GM18873 (cell line): Measurements from ENCODE around the gene STBD1.
"Not testable (repeated sequence)": the region's sequence is repeated elsewhere in the genome, so short reads cannot be mapped to it uniquely, and the experiment has no call there.

Experiments
- ATAC-seq: cut with Tn5 transposase; IDR thresholded peaks from one replicate; pipeline ENCODE4 v1.9.1; 2021; ENCODE audit warnings: mild to moderate bottlenecking, moderate library complexity, moderate number of reproducible peaks; ENCODE audit not compliant: unreplicated experiment, low FRiP score

STBD1 gene

DNA sequence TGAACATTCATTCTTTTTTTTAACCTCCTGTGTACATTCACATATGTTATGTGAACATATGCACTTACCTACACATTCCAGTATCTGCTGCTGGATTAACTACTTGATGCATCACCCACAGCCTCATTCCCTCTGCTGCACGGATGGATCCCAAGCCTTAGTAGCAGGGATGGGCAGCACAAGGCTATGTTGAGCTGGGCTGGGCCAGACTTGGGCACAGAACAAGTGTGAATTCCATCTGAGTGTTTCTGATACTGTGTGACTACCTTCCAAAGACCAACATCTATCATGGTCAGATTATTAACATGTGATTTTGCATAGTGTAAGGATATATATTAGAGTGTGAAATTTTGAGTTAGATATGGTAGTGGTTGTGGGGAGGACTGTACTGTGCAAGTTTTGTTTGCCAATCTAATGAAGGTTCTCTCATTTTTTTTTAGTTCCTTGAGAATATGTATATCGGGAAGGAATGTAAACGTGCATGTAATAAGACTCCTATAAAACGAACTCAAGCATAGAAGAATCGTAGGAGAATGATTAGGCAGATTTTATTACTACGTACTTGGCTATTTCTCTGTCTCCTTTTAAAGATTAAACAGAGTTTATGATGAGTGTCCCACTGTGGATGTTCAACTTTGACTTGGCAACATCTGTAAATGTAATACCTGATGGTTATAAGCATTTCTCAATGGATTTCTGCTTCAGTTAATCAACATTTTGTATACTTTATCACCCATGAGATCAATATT is 23.4 kb upstream of the STBD1 start:
- no peak for ATAC-seq

DNA sequence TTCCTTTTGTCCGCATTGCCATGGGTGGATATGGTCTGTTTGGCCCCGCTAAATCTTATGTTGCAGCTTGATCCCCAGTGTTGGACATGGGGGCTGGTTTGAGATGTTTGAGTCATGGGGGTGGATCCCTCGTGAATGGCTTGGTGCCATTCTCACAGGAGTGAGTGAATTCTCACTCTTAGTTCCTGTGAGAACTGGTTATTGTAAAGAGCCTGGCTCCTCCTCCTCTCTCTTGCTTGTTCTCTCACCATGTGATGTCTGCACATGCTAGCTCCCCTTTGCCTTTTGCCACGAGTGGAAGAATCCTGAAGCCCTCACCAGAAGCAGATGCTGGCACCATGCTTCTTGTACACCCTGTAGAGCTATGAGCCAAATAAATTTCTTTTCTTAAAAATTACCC is 22.6 kb upstream of the STBD1 start:
- ATAC-seq = no peak

DNA sequence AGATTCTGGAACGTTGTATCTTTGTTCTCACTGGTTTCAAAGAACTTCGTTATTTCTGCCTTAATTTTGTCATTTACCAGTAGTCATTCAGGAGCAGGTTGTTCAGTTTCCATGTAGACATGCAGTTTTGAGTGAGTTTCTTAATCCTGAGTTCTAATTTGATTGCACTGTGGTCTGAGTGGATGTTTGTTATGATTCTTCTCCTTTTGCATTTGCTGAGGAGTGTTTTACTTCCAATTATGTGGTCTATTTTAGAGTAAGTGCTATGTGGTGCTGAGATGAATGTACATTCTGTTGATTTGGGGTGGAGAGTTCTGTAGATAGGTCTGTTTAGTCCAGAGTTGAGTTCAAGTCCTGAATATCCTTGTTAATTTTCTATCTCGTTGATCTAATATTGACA is 18.7 kb upstream of the STBD1 start:
- ATAC-seq = not testable (repeated sequence)

DNA sequence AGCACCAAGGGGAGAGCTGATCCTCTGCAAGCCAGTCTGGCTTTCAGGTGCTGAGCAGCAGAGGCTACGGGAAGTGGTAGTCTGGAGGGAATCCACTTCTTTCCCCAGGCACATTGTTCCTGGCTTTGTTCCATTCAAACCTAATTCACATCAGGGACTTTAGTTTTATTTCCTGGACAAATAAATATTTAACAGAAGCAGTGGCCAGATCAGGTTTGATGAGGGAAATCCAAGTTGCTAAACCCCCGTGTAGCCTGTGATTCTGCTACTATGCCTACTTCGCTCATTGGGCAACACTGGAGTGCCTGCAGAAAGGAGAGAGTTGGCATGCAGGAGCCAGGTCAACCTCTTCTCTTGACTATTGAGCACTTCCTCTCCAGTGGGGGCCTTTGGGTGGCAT is 13.8 kb upstream of the STBD1 start:
- ATAC-seq = no peak

DNA sequence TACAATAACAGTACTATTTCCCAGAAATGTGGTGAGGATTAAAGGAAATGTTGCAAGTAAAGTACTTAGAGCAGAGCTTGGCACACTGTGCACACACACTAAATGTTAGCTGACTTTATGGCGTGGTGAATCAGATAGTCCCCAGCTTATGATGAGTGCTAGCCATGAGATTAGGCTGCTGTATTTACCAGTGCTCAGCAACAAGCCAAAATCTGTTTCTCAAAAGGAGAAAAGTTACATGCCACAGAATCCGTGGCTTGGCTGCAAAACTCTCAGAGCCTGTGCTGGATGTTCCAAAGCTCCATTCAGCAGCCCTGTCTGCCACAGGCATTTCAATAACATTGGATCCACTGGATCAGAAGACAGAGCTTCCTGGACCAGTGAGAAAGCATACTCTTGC is 12.8 kb upstream of the STBD1 start:
- no peak for ATAC-seq

DNA sequence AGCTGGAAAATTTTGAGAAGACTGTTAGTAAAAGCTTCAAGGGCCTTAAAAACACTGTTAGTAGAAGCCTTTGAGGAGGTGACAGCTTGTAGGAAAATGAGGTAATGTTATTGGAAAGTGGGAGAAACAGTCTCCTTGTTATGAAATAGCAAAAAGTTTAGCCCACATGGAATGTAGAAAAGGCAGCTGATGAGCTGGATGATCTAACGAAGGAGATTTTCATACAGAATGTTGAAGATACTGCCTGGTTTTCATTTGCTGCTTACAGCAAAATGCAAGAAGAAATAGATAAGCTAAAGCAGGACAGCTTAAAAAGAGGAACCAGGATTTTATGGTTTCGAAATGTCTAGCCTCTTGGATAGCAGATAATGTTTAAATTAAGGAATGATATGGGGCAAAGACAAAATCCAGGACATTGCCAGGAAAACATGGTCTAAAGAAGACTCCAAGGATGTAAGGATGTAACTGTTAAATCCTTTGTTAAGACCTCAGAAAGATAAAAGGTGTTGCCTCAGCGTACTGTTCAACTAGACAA is 10.2 kb upstream of the STBD1 start:
- no peak for ATAC-seq

DNA sequence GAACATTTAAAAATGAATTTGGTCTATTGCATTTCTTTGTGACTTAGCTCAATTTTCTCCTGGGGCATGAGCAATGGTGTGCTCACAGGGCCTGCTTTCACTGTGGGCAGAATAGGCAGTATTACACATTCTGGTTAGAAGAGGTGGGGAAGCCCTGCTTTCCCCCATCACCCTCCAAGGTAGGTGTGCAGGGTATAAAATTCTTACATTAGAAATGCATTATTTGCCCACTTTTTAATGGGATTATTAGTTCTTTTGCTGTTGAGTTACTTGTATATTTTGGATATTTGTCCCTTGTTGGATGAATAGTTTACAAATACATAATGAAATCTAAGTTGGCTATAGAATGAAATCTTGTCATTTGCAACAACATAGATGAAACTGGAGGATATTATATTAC is 8.3 kb upstream of the STBD1 start:
- ATAC-seq = no peak

DNA sequence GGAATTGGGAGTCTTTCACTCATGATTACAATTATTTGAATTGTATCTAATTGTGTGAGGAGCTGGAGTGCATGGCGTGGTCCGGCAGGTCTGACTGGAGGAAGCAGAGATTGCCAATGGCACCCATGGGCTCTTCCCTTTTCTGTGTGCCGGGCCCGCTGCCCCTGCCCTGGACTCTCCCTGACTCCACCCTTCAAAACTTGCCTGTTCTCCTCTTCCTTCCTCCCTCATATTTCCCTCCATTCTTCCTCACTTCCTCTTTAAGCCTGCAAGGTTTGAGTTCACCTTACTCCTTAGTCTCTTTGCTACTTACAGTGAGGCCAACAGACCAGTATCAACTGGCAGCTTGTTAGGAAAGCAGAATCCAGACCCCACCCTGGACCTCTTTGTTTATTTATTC is 6.5 kb upstream of the STBD1 start:
- ATAC-seq = no peak

DNA sequence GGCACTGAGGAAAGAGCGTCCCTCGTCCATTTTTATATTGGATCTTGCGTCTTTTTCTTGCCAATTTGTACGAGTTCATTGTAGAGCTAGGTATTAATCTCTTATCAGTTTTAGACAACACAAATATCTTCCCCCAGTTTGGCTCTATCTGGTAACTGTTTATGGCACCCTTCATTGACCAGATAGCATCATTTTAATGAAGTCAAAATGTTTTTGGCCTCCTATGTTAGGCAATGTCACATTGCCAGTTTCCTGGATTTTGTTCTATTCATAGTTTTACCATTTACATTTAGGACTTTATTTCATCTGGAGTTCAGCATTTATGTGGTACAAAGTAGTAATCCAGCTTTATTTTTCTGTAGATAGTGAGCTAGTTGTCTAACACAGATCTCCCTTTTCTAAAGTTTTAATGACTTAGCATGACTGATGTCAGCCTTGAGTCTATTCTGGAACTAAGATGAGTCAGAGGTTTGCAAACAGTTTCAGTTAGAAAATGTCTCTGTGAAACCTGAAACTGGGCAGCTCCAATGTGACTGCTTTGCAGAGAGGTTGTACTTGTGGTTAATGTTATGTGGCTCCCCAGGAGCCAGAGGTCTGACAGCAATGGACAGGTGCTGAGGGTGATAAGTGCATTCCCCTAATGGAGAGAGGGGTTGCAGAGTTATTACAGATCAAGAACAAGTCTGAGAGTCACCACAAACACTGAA is 5.3 kb upstream of the STBD1 start:
- peak; percentile 99 for ATAC-seq

DNA sequence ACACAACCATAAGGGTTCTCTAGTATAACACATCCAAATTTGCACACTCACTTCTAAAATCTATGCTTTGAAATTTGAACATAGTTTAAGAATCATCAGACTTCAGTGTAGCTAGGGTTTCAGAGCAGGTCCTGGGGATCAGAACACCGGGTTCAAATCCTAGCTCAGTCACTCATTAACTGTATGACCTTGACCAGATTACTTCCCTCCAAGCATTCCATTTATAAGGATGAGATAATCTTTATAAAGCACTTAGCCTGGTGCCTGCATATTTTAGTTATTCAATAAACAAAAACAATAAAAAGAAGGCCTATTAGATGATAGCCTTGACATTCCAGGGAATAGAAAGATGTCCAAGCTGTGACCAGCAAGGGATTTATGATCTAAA is 4.8 kb upstream of the STBD1 start:
- ATAC-seq = no peak

DNA sequence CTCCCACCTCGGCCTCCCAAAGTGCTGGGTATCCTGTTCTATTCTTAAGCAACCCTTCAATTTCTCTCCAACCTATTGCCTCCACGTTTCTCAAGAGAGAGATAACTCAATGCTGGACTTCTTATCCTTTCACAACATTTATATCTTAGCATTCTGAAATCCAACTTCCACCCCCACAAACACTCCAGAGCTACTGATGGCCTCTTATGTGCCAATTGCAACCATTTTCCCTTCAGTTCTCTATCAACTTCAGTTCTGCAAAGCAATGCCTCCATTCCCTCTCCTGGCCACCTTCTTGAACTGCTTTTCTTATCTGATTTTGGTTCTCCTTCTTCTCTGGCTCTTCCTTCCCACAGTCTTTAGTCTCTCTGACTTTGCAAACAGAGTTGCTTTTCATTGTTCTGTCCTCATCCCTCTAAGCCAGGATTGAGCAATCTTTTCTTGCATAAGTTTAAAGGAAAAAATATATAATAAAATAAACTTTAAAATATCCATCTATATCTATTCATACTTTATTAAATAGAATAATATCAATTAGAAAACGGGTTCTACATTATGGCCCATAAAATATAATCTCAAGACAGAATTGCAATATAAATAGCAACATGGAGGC is 3.6 kb upstream of the STBD1 start:
- ATAC-seq = no peak

DNA sequence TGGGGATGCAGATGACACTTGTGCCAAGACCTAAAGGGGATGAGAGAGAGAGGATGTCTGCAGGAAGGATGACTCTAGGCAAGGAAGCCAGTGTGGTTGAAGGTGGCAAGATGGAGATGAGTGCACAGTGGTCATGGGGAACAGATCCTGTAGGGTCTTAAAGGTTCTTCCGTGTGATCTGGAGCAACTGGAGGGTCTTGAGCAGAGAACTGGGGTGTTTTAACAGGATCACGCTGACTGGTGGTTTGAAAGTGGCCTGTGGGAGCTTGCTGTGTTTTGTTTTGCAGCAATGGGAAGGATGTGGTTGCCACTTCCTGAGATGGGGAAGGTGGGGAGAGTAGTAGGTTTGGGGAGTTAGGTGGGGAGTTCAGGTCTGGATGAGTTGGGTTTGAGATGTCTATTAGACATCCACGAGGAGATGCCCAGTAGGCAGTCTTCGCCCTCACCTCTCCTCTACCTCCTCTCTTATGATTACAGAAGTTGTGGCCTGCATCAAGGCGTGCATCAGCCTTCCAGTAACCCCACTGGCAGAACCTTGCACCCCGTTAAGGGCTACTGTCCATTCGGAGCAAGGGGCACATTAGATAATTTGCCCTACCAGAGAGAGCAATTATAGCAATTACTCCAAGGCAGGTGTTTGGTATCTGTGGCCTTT is 1.4 kb upstream of the STBD1 start:
- no peak for ATAC-seq

DNA sequence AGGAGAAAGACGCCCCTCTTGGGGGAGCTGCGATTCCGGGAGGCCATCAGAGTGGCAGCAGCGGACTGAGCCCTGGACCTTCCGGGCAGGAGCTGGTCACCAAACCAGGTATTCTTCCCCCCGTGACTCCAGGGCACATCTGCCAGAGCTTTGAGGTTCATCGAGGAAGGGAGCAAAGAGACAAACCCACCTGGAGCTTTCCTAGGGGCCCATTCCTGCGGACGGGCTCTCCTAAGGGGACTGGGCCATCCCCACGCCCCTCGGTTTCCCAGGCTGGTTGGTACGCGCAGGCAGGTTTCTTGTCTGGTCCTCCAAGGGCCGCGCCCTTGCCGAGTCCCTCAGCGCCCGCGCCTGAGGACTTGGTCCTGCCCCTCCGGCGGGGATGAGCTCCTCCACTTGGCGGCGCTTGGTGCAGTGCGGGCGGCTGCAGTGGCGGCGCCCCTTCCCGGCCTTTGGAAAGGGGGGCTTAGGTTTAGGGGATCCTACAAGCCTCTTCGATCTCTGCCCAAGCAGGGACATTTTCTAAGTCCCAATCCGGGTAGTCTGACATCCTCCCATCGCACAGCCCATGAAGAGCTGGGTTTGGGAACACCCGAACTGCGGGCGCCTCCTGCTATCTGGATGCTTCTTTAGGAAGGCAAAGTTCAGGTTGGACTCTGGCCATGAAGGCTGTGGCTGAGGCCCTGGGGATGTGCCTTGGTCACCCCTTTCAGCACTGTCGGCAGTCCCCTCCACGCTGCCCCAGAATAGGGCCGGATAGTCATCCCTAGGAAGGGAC is 538 bp downstream of the STBD1 start:
- no peak for ATAC-seq

DNA sequence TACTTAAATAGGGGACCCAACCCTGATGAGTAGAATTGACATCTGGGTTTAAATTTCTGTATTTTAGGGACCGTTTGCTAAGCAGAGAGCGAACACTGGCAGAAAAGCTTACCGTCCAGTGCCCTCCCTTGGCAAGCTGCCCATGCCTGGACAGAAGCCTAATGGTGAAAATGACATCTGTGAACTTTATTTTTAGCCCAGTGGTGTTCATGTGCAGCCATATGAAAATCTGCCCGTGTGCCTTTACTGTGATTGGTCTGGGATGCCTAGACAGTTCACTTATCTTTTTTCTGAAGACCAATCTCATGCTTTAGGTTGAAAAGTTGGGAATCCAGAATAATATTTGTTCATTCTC is 1.1 kb downstream of the STBD1 start:
- no peak for ATAC-seq

DNA sequence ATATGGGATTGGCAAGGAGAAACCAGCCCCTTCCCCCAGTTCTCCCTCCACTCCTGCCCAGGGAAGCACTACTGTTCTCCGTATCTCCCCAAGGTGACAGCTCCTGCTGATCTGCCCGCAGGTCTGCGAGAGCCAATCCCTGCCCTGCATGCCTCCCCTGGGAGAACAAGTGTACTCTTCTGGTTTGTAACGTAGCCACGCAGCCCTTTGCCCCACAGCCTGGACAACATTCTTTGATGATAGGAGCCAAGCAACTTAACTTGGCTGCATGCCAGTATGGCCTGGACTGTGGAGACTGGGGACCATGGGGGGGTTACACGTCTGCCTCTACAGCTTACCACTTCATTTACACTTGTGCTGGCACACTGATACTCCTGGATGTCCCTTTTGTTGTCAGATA is 2.0 kb downstream of the STBD1 start:
- ATAC-seq = no peak

DNA sequence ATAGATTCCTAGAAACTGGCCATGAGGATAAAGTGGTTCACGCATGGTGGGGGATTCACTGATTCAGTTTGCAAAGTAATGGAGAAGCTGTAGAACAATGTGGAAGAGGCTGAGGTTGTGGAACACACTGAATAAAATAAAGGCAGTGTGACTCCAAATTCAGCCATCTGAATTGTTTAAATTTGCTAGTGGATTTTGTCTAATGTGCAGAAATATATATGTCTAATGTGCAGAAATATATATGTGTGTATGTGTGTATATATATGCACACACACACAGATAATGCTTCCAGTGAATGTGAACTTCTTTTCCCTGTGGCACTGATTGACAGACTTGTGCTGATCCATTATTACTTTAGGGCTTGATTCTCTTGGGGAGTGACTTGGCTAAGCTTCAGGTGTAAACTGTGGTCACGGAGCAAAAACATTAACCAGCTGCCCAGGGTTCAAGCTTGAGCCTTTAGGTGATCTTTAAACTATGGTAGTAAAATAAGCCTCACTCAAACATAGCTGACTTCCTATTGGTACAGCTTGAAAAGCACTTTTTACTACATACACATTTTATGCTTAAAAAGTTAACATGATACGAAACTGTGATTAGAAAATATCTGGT is 3.5 kb downstream of the STBD1 start:
- no peak for ATAC-seq

DNA sequence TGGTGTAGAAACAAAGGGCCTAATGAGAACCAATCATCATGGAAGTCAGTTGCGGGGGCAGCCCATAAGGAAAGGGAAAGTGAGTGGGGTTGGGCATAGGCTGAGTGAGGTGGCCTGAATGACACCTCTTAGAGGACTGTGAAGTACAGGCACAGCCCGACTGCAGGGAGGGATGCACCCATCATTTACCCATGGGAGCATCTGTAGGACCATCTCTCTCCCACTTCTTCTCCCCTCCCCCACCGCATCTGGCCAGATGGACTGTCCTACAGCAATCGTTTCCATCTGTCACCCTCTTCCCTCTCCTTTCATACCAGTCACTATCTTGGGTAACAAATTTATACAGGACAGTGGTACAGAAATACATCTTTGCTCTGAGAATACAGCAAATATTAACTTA is 4.2 kb downstream of the STBD1 start:
- no peak for ATAC-seq

DNA sequence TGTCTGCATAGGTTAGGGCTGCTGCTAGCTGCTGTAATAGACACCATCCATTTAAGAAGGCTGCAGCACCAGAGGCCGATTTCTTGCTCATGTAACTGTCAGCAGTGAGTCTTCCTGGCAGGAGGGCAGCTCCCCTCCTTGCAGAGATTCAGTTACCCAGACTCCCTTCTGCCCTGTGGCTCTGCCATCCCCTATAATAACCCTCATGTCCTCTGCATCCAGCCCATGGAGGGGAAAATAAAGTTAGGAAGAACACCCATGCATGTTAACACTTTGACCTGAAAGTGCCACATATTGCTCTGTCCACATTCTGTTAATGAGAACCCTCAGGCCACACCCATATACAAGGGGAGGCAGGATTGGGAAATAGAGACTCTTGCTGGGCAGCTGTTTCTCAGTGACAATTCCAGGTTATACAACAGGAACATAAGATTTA is 5.4 kb downstream of the STBD1 start:
- no peak for ATAC-seq

DNA sequence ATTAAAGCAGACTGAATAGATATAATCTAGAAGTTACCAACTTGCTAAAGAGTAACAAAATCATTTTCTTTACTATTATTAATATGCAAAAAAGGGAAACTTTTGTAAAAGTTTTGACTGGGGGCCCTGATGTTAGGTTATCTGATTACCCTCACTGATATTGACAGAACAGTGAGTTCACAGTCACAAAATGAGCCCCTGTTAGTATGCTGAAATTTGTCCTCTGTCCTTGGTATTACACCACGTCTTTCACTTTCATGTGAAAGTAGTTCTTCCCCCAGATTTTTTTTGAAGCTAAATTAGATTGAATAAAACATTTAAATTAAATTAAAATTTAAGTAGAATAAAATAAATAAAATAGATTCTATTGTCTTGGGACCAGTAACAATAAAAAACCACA is 5.9 kb downstream of the STBD1 start:
- ATAC-seq = no peak

DNA sequence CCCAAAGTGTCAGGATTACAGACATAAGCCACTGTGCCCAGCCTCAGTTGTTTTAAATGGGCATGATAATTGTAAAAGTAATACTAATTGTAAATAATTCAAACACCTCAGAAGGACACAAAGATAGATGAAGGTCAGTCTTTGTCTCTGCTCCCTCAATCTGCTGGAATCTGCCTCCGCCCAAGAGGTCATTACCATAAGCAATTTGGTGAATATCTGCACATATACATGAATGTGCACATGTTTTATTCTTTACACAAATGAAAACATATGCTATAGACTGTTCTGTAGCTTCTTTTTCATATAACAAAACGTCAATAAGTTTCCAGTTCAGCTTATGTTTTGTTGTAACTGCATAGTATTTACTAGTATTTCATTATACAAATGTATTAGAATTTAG is 7.0 kb downstream of the STBD1 start:
- ATAC-seq = no peak
